Heart left ventricle (tissue), 13 donors: Measurements from ENCODE around the gene SPATC1L.

ENCODE experiments used
- CTCF ChIP-seq, 12 donors: fragments of 200-600 bp; sonication (generic) in 4 of 12; IDR thresholded peaks; one replicate each; pipeline versions ENCODE4 v1.5.0 to v1.8.0; 2018 to 2022; ENCODE audit warnings: antibody characterized with exemption in 12 of 12, mild to moderate bottlenecking in 5 of 12
- POLR2A ChIP-seq, 2 donors: fragments of 450-650 bp; IDR thresholded peaks; one replicate each; pipeline ENCODE4 v1.6.1; 2017; ENCODE audit warnings: antibody characterized with exemption in 2 of 2, mild to moderate bottlenecking in 2 of 2, moderate library complexity in 2 of 2
- donor health status: ischemic (EF 13 %, LVEDD 7.1; RV severe dilation, severe dysfunction).
- donor health status: DM: no; HTN: yes; CAD: no.
- donor health status: DM: no; HTN: no; CAD: no.
- donor health status: ischemic (EF 25% LVEDD 6.9; RV normal size, moderate dysfunction).
- donor health status: ischemic (EF 25% LVEDD 5.7; RV mildly dilated, moderate dysfunction).
- donor health status: ischemic (EF 35%, LVEDD 5.7; RV mildly dilated, moderate dysfunction).
- donor health status: nonischemic (EF 11% LVEDD 7.7; RV severe dilation, severe dysfunction).
- donor health status: DM: yes; HTN: yes; CAD: no.
- donor health status: PGD.
- donor health status: ischemic (EF 29% LVEDD 5.4; RV normal size, mild dysfunction).
- donor health status: nonischemic (EF 23%, LVEDD 6.1; RV moderate dilation, normal function).

GRCh38 chr21:46148106-46148505, 36.2 kb downstream of the SPATC1L start:
- TF ChIP-seq CTCF (IDR thresholded peaks at IDR 0.05) (no peak), POLR2A (IDR thresholded peaks at IDR 0.05) (no peak)
